Measurements from ENCODE around the gene SCAPER. TPM values are rescaled to one million over a fixed set of nuclear protein-coding genes. Genes with fewer than 3 reads are reported as not detected.

Gene SCAPER
- total and polyA plus RNA-seq, 2 donors (not counting 1 experiment from before 2014, with no cell fraction given), result 8.3 to 61.6 TPM

DNA sequence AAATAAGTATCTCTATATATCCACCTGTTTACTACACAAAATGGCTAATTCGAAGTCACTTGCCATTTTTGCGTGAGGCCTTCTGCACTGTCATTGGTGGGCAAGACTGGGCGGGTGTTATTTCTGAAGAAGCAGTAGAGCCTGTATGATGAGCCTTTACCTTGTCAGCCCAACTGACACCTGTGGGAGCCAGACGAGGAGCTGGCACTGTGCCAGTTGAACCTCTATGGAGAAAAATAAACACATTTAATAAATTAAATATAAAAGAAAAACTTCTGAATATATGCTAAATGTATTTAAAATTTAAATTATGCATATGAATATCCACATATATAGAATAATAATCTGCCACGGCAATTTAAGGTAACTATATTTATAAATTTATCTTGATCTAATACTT lies 109.9 kb downstream of the SCAPER start:
- no peak overlapping the region for H3K27ac ChIP-seq (ENCODE audit: low read length in 2 of 2)
- no peak overlapping the region for H3K9ac ChIP-seq (ENCODE audit: low read length)
- no peak overlapping the region for H2AFZ ChIP-seq (ENCODE audit: insufficient read depth, low read depth, low read length, poor library complexity, severe bottlenecking)
- POLR2A ChIA-PET, result no interaction called here
- H3K9me3 ChIP-seq (ENCODE audit: control extremely low read depth in 1 of 3, control insufficient read depth in 2 of 3, insufficient read depth in 1 of 3, low read length in 2 of 3), result peaks cover 0 to 1% (median 0%) of the 10 kb centered on the region in 3 donors
- no peak overlapping the region for H3K4me3 ChIP-seq (ENCODE audit: control extremely low read depth in 1 of 5, extremely low read depth in 1 of 5, insufficient read depth in 1 of 5, low read depth in 2 of 5, low read length in 4 of 5)
- no peak for TF ChIP-seq EZH2 (IDR thresholded peaks at IDR 0.05; ENCODE audit: borderline replicate concordance, insufficient read depth, low read depth, low read length, poor library complexity, severe bottlenecking)
- TF ChIP-seq, protein P1, sequence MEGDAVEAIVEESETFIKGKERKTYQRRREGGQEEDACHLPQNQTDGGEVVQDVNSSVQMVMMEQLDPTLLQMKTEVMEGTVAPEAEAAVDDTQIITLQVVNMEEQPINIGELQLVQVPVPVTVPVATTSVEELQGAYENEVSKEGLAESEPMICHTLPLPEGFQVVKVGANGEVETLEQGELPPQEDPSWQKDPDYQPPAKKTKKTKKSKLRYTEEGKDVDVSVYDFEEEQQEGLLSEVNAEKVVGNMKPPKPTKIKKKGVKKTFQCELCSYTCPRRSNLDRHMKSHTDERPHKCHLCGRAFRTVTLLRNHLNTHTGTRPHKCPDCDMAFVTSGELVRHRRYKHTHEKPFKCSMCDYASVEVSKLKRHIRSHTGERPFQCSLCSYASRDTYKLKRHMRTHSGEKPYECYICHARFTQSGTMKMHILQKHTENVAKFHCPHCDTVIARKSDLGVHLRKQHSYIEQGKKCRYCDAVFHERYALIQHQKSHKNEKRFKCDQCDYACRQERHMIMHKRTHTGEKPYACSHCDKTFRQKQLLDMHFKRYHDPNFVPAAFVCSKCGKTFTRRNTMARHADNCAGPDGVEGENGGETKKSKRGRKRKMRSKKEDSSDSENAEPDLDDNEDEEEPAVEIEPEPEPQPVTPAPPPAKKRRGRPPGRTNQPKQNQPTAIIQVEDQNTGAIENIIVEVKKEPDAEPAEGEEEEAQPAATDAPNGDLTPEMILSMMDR (IDR thresholded peaks at IDR 0.05), result no peak
- peaks cover 6% of the 10 kb centered on the region for H3K9me3 Mint-ChIP-seq (ENCODE audit: insufficient read depth)
- WGBS (ENCODE audit: insufficient coverage), result no CpG with 5 or more reads among the region's 5 CpGs
- ATAC-seq (ENCODE audit: low read depth) (no peak), DNase-seq (no peak)
- peaks cover 4 to 33% of the 10 kb centered on the region in 2 experiments for H3K36me3 ChIP-seq (replicated peaks in 1 of 2; ENCODE audit: control extremely low read depth in 1 of 2, control insufficient read depth in 1 of 2, extremely low read depth in 1 of 2, insufficient read depth in 2 of 2, low read length in 1 of 2)
- CTCF ChIA-PET, result no interaction called here
- no peak overlapping the region for H3K4me3 Mint-ChIP-seq
- intact Hi-C loops (cut with micrococcal nuclease), result no loop called here
- no peaks in the 10 kb centered on the region for H3K27me3 Mint-ChIP-seq
- H3K4me2 ChIP-seq (replicated peaks; ENCODE audit: low read depth, low read length, poor library complexity, severe bottlenecking), result no peak overlapping the region
- no peaks in the 10 kb centered on the region for H3K27me3 ChIP-seq (replicated peaks in 1 of 4; ENCODE audit: control extremely low read depth in 1 of 4, control insufficient read depth in 3 of 4, insufficient read depth in 4 of 4, low read length in 3 of 4)
- H4K20me1 ChIP-seq (ENCODE audit: control insufficient read depth, insufficient read depth, low read length, poor library complexity, severe bottlenecking), result no peaks in the 10 kb centered on the region
- no peaks in the 10 kb centered on the region for H3K4me1 Mint-ChIP-seq
- H3K27ac Mint-ChIP-seq, result no peak overlapping the region
- H3K79me2 ChIP-seq (ENCODE audit: control insufficient read depth, insufficient read depth, low read length), result no peaks in the 10 kb centered on the region
- no peaks in the 10 kb centered on the region for H3K4me1 ChIP-seq (ENCODE audit: control insufficient read depth in 2 of 2, insufficient read depth in 2 of 2, low read length in 2 of 2)

DNA sequence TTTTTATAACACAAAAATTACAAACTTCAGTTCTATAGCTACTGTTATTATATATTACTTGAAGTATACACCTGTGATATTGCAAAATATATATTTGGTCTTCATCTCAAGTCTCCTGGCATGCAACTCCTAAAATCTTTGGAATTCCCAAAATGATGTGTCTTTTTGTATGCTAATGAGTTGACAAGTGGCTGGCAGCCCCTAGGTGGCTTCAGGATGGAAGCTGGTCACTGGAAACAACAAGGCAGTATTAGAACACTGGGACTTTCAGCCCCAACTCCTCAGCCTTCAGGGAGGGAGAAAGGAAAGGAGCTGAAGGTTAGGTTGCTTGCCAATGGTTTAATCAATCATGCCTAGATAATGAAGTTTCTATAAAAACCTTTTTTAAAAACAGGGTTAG lies 112.0 kb downstream of the SCAPER start:
- Mint-ChIP-seq H3K27ac (no peak overlapping the region), H3K27me3 (no peaks in the 10 kb centered on the region), H3K4me3 (no peak overlapping the region), H3K9me3 (ENCODE audit: insufficient read depth) (peaks cover 6% of the 10 kb centered on the region), H3K4me1 (no peaks in the 10 kb centered on the region)
- TF ChIP-seq EZH2 (IDR thresholded peaks at IDR 0.05; ENCODE audit: borderline replicate concordance, insufficient read depth, low read depth, low read length, poor library complexity, severe bottlenecking), result no peak
- TF ChIP-seq, protein P1 (IDR thresholded peaks at IDR 0.05), result no peak
- H3K79me2 ChIP-seq (ENCODE audit: control insufficient read depth, insufficient read depth, low read length), result no peaks in the 10 kb centered on the region
- H3K36me3 ChIP-seq (replicated peaks in 1 of 2; ENCODE audit: control extremely low read depth in 1 of 2, control insufficient read depth in 1 of 2, extremely low read depth in 1 of 2, insufficient read depth in 2 of 2, low read length in 1 of 2), result peaks cover 4 to 26% of the 10 kb centered on the region in 2 experiments
- no peak overlapping the region for H3K4me3 ChIP-seq (ENCODE audit: control extremely low read depth in 1 of 5, extremely low read depth in 1 of 5, insufficient read depth in 1 of 5, low read depth in 2 of 5, low read length in 4 of 5)
- H3K27me3 ChIP-seq (replicated peaks in 1 of 4; ENCODE audit: control extremely low read depth in 1 of 4, control insufficient read depth in 3 of 4, insufficient read depth in 4 of 4, low read length in 3 of 4), result no peaks in the 10 kb centered on the region
- CTCF ChIA-PET, result no interaction called here
- H3K4me1 ChIP-seq (ENCODE audit: control insufficient read depth in 2 of 2, insufficient read depth in 2 of 2, low read length in 2 of 2), result no peaks in the 10 kb centered on the region
- H4K20me1 ChIP-seq (ENCODE audit: control insufficient read depth, insufficient read depth, low read length, poor library complexity, severe bottlenecking), result no peaks in the 10 kb centered on the region
- no peak overlapping the region for H3K9ac ChIP-seq (ENCODE audit: low read length)
- H2AFZ ChIP-seq (ENCODE audit: insufficient read depth, low read depth, low read length, poor library complexity, severe bottlenecking), result no peak overlapping the region
- POLR2A ChIA-PET, result no interaction called here
- no peak overlapping the region for H3K27ac ChIP-seq (ENCODE audit: low read length in 2 of 2)
- ATAC-seq (ENCODE audit: low read depth), result no peak
- H3K9me3 ChIP-seq (ENCODE audit: control extremely low read depth in 1 of 3, control insufficient read depth in 2 of 3, insufficient read depth in 1 of 3, low read length in 2 of 3), result peaks cover 0 to 1% (median 0%) of the 10 kb centered on the region in 3 donors
- no peak overlapping the region for H3K4me2 ChIP-seq (replicated peaks; ENCODE audit: low read depth, low read length, poor library complexity, severe bottlenecking)
- intact Hi-C loops (cut with micrococcal nuclease), result no loop called here
- DNase-seq, result no peak
